GM10248 (cell line): ENCODE results near the gene STXBP5L.

ENCODE experiments used
- CTCF ChIA-PET: fragments of 300-600 bp; sonication (Branson Sonifier 250); formaldehyde crosslinking; extraction: SDS; loops from one replicate; lab custom pipeline; 2021; ENCODE audit warnings: antibody characterized with exemption; lab: Yijun Ruan, JAX
- POLR2A ChIA-PET: fragments of 350-650 bp; sonication (Branson Sonifier 250); formaldehyde crosslinking; extraction: SDS; loops from one replicate; lab custom pipeline; 2020; ENCODE audit warnings: antibody characterized with exemption; lab: Yijun Ruan, JAX
- DNase-seq: peaks from one replicate; pipeline ENCODE4 v3.0.0; 2012; ENCODE audit errors: extremely low spot score
- CTCF ChIP-seq: IDR thresholded peaks from 2 replicates; pipeline ENCODE4 v1.5.1; 2012; ENCODE audit warnings: mild to moderate bottlenecking, low read depth; ENCODE audit errors: extremely low read depth, missing control alignments, control extremely low read depth

STXBP5L gene

GRCh38 chr3:121126707-121127035 is 218.7 kb downstream of the STXBP5L start:
- ChIA-PET CTCF (interaction anchor here (1.2 kb wide), 1 partner anchor 31 kb away, joined by 3 read pairs; no protein-coding TSS in a partner anchor), POLR2A (no interaction called here)
- DNase-seq: no peak
- no peak for TF ChIP-seq CTCF

GRCh38 chr3:121152573-121152972 is 244.6 kb downstream of the STXBP5L start:
- CTCF ChIA-PET: no interaction called here
- no peak for DNase-seq
- no peak for TF ChIP-seq CTCF

GRCh38 chr3:121153851-121154250 is 245.8 kb downstream of the STXBP5L start:
- TF ChIP-seq CTCF: no peak
- CTCF ChIA-PET: no interaction called here
- POLR2A ChIA-PET: no interaction called here
- no peak for DNase-seq

More at GRCh38 chr3:121152573-121152972, 244.6 kb downstream of the STXBP5L start:
- POLR2A ChIA-PET: no interaction called here

- CTCF ChIA-PET: no interaction called here
Measured at GRCh38 chr3:121155028-121155427, 247.0 kb downstream of the STXBP5L start.

GRCh38 chr3:121165397-121165837 is 257.4 kb downstream of the STXBP5L start:
- POLR2A ChIA-PET: no interaction called here
- no peak for DNase-seq
- no peak for TF ChIP-seq CTCF
- CTCF ChIA-PET: no interaction called here

More at GRCh38 chr3:121155028-121155427, 247.0 kb downstream of the STXBP5L start:
- DNase-seq: no peak
- no peak for TF ChIP-seq CTCF
- POLR2A ChIA-PET: no interaction called here

- CTCF ChIA-PET: no interaction called here
- no peak for TF ChIP-seq CTCF
- POLR2A ChIA-PET: no interaction called here
Measured at GRCh38 chr3:121167374-121168139, 259.6 kb downstream of the STXBP5L start.

More at GRCh38 chr3:121167374-121168139, 259.6 kb downstream of the STXBP5L start:
- no peak for DNase-seq
